ENCODE results near the gene RELN. TPM values are rescaled to one million over a fixed set of nuclear protein-coding genes. Genes with fewer than 3 reads are reported as not detected.

The RELN gene
- total and polyA plus RNA-seq, 9 of the 15 experiments (the other 6 are each of a cell fraction or from before 2014, with no cell fraction given), result 12.9 to 43.2 (median 18.1) TPM

DNA sequence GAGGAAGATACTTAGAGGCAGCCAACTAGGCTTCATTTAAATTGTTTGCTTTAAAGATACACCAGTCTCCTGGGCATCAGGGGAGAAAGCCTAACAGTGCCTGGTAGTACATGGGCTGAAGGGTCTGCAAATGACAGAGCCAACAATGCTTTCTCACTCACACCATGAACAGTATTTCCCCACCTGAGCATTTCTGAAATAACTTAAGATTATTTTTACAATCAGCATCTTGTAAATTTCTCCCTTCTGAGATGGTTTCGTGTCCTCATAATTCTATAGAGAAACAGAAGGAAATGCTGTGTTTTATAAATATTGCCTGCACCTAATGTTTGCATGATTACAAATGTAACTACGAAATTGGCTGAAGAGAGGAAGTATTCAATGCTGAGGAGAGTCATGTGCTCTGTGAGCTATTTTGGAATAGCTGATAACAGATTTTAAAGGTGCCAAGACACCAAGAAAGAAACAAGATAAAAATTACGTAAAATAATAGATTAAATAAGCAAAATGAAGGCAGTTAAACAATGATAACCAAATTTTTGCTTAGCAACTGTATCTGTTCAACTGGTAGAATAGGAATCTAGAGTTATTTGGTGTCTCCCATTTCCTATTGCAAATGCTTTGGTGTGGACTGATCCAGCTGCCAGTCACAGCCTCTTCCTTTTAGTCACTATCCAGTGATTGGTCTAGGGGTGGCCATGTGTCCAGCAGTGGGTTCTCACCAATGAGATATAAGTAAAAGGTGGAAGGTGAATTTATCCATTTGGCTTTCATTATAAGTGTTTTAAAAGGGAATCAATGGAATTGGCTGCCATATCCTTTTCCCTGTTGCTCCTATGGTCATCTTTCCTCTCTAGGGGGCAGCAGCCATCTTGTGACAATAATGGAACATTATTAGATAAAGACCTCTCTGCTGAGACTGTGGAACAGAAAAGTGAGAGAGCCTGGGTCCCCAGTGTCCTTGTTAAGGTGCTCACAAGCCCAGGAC lies 375.5 kb downstream of the RELN start (continued):
- TF ChIP-seq, protein P1, sequence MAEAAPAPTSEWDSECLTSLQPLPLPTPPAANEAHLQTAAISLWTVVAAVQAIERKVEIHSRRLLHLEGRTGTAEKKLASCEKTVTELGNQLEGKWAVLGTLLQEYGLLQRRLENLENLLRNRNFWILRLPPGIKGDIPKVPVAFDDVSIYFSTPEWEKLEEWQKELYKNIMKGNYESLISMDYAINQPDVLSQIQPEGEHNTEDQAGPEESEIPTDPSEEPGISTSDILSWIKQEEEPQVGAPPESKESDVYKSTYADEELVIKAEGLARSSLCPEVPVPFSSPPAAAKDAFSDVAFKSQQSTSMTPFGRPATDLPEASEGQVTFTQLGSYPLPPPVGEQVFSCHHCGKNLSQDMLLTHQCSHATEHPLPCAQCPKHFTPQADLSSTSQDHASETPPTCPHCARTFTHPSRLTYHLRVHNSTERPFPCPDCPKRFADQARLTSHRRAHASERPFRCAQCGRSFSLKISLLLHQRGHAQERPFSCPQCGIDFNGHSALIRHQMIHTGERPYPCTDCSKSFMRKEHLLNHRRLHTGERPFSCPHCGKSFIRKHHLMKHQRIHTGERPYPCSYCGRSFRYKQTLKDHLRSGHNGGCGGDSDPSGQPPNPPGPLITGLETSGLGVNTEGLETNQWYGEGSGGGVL (CRISPR knock-in tag; IDR thresholded peaks at IDR 0.05), result no peak
- TF ChIP-seq TAL1 (IDR thresholded peaks at IDR 0.05), result no peak
- TF ChIP-seq ATF7 (IDR thresholded peaks at IDR 0.05), result peak; percentile 67; the same call in 1 of the 2 replicates
- no peak for TF ChIP-seq MIER1 (IDR thresholded peaks at IDR 0.05; ENCODE audit: low read depth)
- TF ChIP-seq NCOA2 (IDR thresholded peaks at IDR 0.05; ENCODE audit: partially characterized antibody in 2 of 2), result no peak
- TF ChIP-seq NCOA4 (IDR thresholded peaks at IDR 0.05; ENCODE audit: partially characterized antibody), result no peak
- peak; percentile 77; the same call in 1 of the 2 replicates for TF ChIP-seq ZNF583 (CRISPR knock-in tag; IDR thresholded peaks at IDR 0.05)
- TF ChIP-seq BCOR (IDR thresholded peaks at IDR 0.05), result no peak
- TF ChIP-seq ZNF354B (CRISPR knock-in tag; IDR thresholded peaks at IDR 0.05), result peak; percentile 44; the same call in 1 of the 2 replicates
- TF ChIP-seq CCNT2 (IDR thresholded peaks at IDR 0.05; ENCODE audit: borderline replicate concordance, extremely low read depth, insufficient read length, low read depth, low read length), result no peak
- TF ChIP-seq STAT5A (IDR thresholded peaks at IDR 0.05; ENCODE audit: borderline replicate concordance, low read length), result no peak
- TF ChIP-seq RBM15 (IDR thresholded peaks at IDR 0.05; ENCODE audit: insufficient read depth, low read length), result no peak
- no peak for TF ChIP-seq ZEB2 (IDR thresholded peaks at IDR 0.05)
- no peak for TF ChIP-seq CBFA2T3 (IDR thresholded peaks at IDR 0.05)
- no peak for TF ChIP-seq HMG20B (CRISPR knock-in tag; IDR thresholded peaks at IDR 0.05)
- TF ChIP-seq EWSR1 (IDR thresholded peaks at IDR 0.05; ENCODE audit: borderline replicate concordance, low read depth, partially characterized antibody), result no peak
- TF ChIP-seq, protein P2, sequence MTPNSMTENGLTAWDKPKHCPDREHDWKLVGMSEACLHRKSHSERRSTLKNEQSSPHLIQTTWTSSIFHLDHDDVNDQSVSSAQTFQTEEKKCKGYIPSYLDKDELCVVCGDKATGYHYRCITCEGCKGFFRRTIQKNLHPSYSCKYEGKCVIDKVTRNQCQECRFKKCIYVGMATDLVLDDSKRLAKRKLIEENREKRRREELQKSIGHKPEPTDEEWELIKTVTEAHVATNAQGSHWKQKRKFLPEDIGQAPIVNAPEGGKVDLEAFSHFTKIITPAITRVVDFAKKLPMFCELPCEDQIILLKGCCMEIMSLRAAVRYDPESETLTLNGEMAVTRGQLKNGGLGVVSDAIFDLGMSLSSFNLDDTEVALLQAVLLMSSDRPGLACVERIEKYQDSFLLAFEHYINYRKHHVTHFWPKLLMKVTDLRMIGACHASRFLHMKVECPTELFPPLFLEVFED (CRISPR knock-in tag; conservative IDR thresholded peaks at IDR 0.05), result no peak
- no peak for TF ChIP-seq HINFP (tag; conservative IDR thresholded peaks at IDR 0.05; ENCODE audit: low read depth)
- no peak for TF ChIP-seq HOXB6 (CRISPR knock-in tag; IDR thresholded peaks at IDR 0.05; ENCODE audit: borderline replicate concordance)
- TF ChIP-seq ZNF717 (CRISPR knock-in tag; IDR thresholded peaks at IDR 0.05), result no peak
- TF ChIP-seq ZBTB1 (CRISPR knock-in tag; IDR thresholded peaks at IDR 0.05; ENCODE audit: borderline replicate concordance, low read depth), result no peak
- peak; percentile 71; the same call in 1 of the 2 replicates for TF ChIP-seq L3MBTL2 (IDR thresholded peaks at IDR 0.05)
- TF ChIP-seq RCOR1 (IDR thresholded peaks at IDR 0.05; ENCODE audit: borderline replicate concordance in 1 of 2, low read depth in 2 of 2, low read length in 2 of 2), result no peak
- TF ChIP-seq ZNF431 (CRISPR knock-in tag; IDR thresholded peaks at IDR 0.05), result no peak
- TF ChIP-seq ZNF165 (CRISPR knock-in tag; IDR thresholded peaks at IDR 0.05; ENCODE audit: borderline replicate concordance), result no peak
